Stimulated activated CD8-positive, alpha-beta memory T cell treated with anti-CD3 and anti-CD28 coated beads, Interleukin-2, amount 100 ng/mL, for 48 hours (primary cell): ENCODE data around the gene CSF3R.

Source experiments
- DNase-seq, 2 donors: peaks; one replicate each; pipeline ENCODE4 v3.0.0-alpha.2; 2020; ENCODE audit warnings: low read depth in 2 of 2

Gene CSF3R

DNA sequence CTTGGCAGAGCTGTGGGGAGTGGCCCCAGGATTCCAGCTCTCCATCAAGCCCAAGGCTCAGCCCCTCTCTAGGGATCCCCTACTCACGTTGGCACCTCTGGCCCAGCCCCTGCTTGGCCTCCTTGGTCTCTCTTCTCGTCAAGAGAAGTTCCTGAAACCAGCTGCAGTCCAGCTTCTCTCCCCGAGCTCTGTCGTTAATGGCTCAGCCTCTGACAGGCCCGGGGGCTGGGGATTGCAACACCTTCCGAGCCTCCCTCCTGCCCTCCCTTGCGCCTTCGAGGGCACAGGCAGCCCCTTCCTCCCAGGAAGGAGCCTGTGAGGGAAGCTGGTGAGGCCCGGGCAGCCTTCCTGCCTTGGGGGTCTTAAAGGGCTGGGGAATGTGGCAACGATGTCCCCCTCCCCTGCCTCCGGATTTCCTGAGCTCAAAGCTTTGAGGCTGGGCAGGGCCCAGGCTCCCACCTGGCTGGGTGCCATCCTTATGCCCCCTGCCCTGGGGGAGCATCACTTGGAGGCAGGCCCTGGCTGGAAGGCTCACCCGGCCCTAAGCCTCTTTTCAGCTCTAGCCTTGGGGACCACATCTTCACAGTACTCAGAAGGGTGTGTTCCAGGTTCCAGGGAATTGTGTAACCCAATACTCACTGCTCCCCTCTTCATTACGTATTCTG is at the start of gene CSF3R:
Gene CSF3R, minus strand, starts transcription at position 190 of the 665 bp plus-strand sequence. CDS start 3,417 bp downstream, outside the sequence.
- DNase-seq = no peak

DNA sequence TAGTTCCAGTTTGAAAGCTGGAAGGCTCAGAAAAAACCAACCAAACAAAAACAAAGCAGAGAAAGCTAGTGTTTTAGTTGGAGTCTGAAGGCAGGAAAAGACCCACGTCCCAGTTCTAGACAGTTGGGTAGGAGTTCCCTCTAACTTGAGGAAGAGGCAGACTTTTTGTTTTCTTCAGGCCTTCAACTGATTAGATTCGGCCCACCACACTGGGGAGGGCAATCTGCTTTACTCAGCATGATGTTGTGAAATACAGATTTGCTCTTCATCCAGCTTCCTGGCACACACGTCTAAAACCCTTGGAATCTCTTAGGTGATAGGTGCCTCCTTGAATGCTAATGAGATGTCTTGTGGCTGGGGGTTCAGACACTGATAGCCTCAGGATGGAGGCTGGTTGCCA is 49.1 kb upstream of the CSF3R start:
- DNase-seq = no peak

DNA sequence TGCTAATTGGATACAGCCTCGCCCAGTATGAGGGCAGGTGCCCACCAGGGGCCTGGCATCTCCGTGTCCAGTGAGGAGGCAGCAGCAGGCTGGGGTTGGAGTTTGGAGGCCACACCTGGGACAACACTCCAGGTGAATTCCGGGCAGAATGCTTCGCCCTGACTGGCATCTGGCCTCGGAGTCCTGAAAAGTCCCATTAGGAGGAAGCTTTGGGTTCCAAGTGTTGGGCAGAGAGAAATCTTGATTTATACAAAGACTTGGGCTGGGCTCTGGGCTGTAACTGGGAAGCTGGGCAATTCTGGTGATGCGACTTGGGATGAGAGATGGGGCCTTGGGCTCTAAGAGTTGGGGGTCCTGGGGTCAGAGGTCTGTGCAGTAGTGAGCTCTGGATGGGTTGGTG is 48.1 kb upstream of the CSF3R start:
- DNase-seq = no peak

DNA sequence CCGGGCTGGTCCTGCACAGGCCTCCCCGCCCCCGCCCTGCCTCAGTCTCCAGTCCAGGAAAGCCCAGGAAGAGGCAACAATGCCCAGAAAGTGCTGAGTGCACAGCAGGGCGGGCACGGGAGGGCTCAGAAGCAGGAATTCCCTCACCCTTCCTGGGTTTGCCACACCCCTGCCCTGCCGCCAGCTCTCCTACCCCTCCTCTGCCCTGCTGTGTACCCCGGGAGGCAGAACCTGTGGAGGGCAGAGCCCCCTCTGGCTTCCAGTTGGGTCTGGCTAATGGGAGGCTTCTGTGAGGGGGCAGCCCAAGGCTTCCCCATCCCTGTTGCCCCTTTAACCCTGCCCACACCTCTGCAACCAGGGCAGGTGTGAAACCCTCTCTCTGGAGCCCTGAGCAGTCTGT is 47.5 kb upstream of the CSF3R start:
- no peak for DNase-seq

DNA sequence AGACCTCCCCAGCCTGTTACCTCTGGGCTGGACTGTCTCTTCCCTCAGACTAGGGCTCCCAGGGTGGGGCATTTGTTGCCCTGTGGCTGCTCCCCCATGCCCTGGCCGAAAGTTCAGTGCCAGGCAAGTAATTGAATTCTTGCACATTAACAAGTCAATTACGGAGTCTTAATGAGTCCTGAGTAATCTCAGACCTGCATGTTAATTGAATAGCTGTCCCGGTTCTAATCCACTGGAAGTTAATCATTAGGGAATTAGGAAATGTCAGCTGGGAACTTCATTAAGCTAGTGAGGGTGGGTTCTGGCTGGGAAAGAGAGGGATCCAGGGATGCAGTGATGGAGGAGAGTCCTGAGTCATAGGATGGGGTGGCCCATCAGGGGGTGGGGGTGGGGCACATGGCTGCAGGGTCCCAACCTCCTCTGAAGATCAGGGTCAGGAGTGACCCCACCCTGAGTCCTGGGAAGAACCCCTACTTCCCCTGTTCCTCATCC is 47.1 kb upstream of the CSF3R start:
- DNase-seq = no peak

DNA sequence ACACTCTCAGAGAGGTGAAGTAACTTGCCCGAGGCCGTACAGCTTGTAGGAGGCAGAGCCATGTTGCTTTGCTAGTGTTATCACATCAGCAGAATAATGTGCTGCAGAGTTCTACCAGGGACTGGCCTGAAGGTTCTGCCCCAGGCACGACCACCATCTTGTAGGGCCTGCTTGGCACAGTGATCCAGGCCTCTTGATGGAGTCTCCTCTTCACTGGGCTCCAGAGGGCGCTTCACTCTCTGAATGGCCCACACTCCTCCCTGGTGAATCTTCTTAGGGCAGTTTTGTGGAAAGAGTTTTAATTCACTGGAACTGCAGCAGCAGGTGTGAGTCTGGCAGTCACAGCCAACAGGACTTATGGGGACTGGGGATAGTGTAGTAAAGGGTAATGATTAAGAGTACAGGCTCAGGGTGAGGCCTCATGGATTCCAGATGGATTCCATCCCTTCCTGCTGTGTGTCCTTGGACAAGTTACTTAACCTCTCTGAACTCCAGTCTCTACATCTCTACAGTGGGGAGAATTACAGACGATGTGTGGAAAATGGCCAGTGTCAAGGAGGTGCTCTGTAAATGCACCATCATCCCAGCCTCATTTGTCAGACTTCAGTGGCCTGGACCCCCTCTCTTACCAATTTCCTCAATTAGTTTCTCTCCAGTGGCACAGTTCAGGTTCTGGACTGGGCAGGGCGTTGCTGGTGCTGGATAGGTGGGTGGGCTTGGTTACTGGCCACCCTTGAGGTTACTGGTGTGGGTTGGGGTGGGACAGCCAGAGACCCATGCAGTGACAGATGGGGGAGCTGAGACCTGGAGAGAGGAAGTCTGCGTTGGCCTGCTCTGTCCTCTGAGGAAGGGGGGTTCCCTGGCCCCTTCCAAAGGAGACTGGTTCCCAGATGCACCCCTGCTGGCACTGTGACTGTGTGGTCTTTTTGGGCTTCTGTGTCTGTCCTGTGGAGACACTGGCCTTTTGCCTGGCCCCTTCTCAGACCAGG is 45.9 kb upstream of the CSF3R start:
- no peak for DNase-seq

DNA sequence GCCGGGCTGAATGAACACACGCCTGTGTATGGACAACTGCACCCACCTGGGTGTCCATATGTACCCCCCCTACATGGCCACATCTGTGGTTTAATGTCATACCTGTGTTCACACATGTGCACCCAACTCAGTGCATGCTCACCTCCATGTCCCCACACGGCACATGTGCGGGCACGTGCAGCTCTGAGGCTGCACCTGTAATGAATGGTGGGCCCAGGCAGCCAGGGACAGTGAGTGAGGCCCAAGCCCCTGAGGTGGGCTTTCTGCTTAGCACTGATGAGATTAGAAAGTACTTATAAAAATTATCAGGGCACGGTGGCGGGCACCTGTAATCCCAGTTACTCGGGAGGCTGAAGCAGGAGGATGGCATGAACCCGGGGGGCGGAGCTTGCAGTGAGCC is 42.5 kb upstream of the CSF3R start:
- no peak for DNase-seq

DNA sequence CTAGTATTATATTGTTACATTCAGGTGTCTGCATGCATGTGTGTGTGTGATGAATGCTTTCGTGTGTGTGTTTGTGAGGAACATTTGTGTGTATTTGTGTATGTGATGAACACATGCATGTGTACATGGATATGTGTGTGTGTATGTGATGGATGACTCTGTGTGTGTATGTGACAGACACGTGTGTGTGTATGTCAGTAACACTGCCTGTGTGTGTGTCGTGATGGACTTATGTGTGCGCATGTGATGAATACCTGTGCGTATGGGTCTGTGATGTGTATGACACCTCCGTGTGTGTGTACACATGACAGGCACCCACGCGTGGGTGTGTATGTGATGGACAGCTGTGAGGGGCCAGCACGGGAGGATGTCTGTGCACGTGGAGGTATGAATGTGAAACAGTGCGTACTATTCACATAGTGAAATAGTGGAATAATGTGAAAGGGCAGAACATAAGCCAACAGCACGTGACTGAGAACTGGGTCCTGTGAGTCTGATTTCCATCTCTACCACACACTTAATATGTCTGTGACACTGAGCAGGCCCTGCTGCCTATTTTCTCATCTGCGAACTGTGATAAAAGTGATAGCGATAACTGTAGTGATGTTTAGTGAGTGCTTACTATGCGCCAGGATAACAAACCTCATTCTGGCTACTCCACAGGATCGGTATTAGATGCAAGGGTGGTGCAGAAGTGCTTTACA is 41.8 kb upstream of the CSF3R start:
- DNase-seq = no peak

DNA sequence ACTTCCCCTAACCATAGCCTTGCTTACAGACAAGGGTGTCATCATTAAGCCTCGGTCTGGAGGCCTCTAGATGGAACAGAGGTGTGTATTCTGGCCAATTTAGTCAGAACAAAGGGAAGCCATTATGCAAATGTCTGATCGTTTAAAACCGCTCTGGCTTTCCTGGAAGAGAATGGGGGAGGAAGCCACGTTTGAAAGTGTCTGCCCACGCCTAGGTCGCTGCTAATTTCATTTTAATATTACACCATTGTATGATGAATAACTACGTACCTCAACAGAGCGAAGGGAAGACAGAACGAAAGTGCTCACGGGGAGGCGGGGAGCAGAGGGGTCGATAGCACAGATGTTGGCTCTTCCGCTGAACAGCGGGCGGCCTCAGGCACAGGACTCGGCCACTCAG is 41.1 kb upstream of the CSF3R start:
- no peak for DNase-seq

DNA sequence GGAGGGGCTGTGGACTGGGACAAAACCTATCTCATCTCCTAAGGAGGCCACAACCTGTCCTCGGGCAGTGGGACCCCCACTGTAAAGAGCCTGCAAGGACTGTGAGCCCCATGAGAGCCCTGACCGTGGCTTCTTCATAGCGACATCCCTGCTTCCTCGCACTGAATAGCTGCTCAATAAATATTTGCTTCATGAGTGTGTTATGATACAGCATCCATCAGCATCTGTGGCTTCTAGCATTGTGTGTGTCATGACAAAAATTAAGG is 40.5 kb upstream of the CSF3R start:
- no peak for DNase-seq

DNA sequence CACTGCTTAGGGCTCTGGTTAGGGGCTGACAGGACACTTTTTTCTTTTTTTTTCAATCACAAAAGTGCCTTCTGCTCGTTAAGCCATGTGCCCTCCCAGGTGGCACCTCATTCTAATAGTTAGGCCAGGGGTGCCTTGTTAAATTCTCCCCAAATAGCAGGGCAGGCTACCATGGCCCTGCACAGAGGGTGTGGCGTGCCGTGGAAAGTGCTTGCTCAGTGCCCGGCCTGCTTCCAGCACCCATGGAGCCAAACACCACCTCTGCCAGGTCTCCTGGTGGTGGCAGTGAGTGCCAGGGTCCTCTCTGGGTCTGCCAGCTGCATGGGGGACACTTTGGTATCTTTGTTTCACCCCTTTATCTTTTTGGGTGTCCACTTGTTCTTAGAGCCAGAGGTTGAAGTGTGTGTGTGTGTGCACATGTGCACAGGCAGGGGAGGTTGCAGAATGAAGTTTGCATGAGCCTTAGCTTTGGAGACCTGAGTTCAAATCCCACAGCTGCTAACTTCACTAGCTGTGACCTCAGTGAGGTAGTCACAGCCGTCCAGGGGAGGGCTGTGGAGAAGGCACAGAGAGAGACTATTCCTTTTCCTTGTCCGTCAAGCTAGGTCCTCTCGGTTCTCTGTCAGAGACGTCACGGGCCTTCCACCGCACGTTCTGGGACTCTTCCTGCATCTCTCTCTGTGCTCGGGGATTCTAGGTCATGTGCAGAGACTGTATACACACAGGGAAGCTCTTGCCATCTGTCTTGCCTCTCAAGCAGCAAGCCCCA is 39.9 kb upstream of the CSF3R start:
- DNase-seq = no peak

DNA sequence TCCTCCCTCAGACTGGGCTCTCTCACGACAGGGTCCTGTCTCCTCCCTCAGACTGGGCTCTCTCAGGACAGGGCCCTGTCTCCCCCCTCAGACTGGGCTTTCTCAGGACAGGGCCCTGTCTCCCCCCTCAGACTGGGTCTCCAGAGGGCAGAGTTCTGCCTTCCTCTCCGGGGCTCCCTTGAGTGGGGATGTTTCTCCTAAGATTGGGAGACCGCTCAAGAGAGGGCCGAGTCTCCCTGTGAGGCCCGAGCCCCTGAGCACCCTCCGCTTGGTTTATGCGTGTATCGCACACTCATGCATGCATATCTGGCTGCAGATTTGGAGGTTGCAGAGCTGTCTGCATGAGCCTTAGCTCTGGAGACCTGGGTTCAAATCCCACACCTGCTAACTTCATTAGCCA is 39.3 kb upstream of the CSF3R start:
- no peak for DNase-seq

DNA sequence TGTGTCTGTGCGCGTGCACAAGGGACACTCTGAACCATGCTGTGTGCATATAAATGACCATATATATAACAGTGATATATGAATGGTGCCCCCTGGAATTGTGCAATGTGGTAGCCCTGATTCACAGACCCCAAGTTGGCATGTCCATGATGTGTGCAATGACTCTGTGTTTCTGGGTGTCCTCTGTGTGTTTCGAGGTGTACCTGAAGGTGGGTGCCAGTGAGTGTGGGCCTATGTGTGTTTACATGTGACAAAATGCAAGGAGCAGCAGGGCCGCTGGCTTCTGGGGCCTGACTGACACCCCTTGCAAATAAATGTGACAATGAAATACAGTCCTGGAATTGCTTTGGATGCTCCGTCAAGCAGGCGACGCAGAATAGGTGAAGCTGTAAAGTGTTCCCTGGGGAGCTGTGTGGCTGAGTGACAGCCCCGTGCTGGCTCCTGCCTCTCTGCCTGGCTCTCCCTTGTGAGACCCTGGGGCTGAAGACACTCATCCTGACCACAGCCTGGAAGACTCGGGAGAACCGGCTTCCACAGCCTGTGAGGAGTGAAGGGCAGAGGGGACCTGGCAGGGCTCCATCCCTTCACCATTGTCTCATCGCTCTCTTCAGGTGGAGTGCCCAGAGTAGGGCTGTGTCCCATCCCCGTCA is 38.2 kb upstream of the CSF3R start:
- no peak for DNase-seq

DNA sequence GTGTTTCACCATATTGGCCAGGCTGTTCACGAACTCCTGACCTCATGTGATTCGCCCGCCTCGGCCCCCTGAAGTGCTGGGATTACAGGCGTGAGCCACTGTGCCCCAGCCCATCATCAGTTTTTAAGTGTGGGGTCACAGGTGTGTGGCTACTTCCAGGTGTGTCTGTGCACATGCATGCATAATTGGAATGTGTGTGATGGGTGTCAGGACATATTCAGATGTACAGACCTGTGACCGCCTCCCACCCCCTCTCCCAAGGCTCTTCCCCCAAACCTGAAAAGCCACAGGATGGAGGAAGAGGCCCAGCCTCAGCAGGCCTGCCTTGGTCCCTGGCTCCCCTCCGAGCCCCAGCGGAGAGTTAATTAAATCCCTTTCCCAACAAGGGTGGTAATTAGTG is 37.3 kb upstream of the CSF3R start:
- DNase-seq = no peak

DNA sequence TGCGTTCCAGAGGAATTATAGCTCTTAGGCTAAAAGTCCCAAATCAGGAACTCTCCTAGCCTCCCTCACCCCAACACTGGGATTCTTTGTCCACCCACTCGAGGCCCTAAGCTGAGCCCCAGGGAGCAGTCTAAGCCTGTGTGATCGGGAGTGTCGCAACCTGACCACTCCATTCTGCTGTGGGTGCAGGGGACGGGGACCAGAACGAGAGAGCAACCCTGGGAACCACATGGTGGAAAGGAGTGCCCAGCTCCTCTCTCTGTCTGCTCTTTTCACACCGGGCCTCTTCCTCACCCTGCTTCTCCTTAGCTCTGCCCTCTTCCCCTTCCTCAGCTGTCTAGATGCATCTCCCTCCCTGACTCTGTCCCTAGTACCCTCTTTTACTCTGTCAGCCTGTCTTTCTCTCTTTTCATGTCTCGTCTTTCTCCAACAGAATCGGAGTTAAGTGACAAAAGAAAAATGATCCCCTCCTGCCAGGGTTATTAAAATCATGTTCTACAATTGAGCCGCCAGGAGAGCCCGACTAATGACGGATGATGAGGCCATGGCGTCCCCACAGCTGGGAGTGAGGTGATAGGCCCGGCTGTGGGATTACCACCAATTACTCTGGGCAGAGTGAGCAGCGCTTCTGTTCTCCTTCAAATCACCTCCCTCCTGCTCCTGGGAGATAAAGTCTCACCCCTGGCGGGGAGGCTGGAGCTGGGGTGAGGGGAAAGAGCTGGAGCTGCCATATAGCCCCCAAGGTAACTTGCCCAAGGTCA is 34.5 kb upstream of the CSF3R start:
- no peak for DNase-seq

DNA sequence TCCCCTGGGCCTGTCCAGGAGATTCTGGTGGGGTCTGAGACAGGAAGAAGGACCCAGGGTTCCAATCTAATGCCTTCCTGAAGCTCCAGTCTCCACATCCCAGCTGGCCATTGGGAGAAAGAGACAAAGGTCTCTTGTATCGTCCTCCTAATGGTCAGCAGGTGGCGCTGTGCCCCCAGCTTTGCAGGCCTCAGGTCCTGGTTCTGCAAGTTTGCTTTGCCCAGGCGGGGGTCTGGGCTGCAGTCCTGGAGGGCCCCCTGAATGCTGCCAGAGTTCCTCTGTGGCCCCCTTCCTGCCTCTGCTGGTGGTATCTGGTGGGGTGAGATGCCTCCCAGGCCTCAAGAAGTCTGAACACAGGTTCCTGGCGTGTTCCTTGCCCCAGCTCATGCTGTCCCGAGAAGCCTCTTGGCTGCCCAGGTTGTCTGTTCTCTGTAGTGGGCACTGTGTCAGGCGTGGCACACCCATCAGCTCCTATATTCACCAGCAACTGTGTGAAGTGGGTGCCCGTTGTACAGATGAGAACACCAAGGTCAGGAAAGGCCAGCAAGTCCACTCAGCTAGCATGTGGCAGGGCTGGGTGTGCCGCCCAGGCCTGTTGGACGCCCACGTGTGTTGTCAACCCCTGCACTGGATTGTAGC is 33.8 kb upstream of the CSF3R start:
- peak; percentile 19 to 27 for DNase-seq

DNA sequence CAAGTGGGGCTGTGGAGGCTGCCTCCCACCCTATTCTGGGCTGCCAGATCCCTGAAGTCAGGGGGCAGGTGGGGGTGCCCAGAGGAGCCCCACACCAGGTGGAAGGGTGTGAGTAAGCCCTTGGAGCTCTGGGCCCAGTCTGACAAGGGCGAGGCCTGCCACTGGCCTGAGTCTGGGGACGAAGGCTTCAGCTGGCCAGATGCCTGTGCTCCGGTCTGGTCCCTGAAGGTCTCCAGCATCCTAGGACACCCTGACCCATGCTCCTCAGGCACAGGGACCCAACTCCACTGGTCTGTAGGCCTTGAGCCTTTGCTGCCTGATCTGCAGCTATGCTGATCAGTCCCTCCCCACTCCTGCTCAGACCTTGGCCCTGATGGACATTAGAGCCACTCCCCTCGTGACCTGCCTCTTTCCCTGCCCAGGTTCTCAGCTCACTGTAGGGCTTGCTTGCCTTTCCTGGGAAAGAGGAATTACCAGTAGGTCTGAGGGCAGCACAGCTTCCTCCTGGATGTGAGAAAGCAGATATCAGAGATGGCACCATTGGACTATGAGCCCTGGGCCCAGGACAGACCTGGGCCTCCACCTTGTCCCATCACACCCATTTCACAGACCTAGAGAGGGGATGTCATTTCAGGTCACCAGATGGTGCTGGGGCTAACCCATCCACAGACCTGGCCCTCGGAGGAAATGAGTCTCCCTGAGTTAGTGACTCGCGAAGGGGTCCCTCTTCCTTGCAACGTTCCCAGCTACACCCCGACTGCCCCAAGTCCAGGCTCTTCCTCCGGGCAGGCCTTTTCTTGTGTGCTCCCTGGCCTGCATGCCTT is 32.8 kb upstream of the CSF3R start:
- no peak for DNase-seq

DNA sequence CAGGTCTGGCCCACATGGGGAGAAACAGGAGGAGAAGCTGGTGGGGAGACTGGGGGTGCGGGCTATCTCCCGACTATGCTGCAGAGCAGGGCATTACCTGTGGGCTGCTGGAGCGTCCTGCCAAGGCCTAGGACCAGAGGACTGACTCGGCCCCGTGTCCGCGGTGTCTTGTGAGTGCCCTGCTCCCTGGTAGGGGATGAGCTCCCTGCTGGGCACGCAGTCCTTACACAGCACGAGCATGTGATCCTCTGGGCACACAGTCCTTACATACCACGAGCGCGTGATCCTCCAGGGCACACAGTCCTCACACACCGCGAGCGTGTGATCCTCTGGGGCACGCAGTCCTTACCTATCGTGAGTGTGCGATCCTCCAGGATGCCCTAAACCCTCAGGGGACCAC is 31.8 kb upstream of the CSF3R start:
- DNase-seq = no peak
